Fibroblast of gingiva (primary cell): ENCODE measurements around the gene TRIO.

ENCODE experiments used
- DNase-seq: peaks from one replicate; pipeline ENCODE4 v3.0.0-alpha.2; 2011; ENCODE audit warnings: low read depth

Gene TRIO

DNA sequence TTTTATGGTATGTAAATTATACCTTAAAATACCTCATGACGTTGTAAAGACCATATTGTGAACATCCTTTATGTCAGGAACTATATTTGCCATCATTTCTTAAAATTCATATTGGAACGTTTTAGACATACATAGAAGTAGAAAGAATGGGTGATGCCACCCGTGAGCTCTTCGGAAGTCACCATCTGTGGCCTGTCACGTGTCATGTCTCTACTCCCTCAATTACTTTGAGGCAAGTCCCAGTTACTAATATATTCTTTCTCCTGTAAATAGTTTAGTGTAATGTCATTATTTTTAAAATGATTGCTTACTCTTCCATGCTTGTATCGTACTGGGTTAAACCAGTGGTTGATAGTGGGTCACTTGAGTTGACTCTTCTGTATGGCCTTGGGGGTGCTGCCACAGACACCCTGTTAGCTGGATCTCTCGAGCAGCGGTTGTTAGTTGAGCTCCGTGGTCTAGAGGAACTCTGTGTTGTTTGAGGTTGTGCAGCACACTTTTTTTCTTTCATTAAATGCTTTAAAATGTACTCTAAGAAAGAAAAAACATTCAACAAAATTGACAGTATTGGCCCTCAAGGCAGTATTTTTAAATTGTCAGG lies 66.2 kb downstream of the TRIO start:
- DNase-seq: no peak

DNA sequence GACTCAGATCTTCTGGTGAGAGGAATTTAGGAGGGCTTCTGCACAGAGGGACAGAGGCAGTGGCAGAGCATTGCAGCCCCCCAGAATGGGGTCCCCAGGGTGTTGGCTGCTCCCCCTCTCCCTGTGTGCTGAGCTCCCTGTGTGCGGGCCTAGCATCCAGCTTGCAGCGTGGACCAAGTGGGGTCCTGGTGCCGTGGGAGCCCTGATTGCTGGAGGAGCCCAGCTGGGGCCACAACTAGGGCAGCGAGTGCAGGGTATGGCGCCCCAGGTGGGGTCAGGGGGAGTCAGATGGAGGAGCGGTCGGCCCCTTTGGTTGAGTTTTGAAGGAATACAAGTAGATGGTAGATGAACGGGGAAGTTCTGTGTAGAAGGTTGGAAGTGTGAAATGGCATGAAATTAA lies 66.7 kb downstream of the TRIO start:
- DNase-seq: no peak

DNA sequence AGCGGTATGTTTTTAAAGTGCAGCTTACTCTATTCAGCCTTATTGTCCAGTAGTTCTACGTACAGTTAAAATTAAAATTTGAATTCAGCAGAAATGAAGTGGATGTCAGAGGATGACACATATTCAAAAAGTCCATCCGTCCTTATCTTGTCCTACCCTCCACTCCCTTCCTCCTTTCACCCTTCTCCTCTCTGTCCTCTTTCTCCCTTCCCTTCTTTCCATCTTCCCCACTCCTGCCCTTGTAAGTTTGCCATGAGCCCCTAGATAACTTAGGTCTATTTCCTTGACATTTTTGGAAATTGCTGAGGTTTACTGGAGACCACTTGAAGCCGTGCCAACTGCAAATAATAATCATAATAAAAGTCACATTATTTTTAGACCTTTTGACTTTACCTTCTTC lies 67.6 kb downstream of the TRIO start:
- no peak for DNase-seq

DNA sequence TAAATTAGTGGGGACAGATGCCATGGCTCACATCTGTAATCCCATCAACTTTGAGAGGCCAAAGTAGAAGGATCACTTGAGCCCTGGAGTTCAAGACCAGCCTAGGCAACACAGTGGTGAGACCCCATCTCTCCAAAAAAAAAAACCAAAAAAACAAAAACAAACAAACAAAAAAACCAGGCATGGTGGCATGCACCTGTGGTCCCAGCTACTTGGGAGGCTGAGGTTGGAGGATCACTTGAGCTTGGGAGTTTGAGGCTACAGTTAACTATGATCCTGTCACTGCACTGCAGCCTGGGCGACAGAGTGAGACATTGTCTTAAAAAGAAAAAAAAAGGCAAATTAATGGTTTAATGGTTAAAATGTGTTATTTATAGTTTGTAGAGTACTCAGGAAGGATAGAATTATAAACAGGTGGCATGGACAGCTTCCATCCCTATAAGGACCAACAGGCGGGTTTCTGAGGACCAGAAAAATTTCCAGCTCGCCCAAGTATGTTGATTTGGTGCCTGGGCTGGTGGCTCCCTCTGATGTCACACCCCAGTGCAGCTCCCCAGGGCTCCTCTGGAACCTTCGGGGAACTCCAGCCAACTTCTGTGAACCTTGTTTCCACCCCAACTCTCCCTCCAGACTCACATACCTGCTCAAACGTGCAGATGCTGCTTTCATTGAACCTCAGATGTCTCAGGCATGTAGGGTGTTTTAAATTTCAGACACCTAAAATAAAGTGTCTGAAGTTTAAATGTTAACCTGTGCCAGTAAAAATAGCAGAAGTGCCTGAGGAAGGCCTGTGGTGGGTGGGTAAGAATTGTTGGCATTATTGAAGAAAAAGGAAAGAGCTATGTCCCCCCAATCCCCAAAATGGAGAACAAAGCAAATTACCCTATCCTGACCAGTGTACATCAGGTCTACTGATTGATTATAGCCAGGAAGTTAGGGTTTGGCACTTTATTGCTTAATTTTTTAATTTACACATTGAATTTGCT lies 69.0 kb downstream of the TRIO start:
- no peak for DNase-seq

DNA sequence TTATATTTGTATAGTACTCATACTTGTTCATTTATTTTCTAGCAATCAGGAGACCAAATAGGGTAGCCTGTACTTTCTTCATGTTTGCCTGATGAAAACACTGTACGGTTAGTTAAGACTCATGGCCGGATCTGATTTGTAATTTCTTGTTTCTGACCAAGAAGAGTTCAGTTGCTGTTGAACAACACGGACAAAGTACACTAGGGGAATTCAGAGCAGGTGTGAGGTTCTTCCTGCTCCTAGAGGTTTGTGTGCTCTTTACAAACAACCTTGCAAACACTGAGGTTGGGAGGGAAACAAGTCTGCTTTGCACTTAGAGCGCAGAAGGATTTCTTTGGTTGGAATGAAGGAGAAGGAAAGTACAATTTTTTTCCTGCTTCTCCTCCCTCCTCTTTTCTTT lies 69.7 kb downstream of the TRIO start:
- no peak for DNase-seq

DNA sequence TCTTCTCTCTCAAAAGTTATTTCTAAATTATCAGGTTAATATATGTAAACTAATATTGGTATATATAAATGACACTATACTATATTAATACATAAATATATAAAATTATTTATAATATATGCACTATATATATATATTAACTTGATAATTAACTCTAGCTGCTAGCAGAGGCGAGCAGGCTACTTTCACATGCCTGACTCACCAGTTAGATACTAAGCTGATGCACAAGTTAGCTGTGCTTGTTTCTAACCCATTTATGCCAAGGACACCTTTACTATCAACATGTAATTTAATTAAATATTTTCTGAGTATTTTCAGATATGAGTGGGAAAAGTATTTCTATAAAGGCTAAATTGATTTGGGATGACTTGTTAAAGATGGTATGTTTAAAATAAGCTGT lies 70.1 kb downstream of the TRIO start:
- DNase-seq: no peak

DNA sequence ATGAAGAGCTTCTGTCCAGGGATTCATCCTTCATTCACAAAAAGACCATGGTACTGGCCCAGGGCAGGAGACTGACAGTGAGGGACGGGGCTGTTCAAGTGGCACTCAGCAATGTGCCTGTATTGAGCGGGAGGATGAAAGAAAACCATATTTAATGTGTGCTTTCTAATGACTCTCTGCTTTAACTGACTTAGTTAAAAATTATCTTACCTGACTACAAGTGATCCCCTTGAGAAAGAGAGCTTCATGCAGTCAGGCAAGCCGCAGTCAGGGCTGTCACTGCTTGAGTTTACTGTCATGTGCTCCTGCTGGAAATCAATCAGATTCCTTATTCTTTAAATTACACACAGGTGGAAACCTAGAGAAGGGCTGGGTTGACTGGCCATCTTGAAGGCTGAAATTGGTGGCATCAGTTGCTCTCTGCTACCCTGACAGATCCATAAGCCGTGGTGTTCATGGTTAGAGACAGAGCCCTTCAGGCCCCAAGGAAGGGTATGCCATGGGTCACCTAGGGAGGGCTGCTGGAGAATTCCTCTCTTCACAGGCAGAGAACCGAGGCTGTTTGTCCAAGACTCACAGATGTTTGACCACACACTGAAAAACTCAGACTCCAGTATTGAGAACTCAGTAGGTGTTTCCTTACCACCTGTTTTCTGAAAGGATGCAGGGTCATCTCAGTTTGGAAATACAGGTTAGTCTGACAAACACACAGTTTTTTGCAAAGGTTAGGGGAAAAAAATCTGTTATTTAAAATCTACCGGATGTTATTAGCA lies 70.9 kb downstream of the TRIO start:
- no peak for DNase-seq

DNA sequence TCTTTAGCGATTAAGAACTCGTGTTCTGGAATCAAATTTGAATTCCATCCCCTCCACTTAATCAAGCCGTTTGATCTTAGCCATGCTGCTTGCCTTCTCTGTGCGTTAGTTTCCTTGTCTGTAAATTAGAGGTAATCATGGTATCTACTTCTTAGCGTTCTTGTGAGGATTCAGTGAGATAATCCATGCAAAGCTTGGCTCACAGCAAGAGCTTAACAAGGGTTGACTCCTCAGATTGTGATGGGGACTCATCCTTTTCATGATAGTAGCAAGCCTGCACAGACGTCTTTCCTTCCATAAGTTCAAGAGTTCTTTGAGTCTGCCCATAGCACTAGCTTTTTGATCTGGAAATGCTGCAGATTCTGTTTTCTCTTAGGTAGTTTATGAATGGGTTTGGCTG lies 72.8 kb downstream of the TRIO start:
- no peak for DNase-seq

DNA sequence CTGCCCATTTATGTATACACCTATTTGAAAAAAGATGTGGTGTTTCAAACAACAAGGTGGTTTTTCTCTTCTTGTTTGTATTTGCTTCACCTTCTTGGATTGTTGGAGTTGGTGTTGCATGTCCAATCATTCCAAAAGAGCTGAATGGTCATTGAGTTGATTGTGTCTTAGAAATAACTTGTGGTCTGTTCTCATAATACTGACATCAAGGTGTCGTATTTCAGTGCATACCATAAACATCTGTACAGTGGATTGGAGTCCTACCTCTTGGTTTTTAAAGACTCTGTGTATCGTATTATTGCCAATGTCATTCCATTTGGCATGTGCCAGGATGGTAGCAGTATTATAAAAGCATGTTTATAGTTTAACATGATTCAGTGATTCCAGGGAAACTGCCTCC lies 73.2 kb downstream of the TRIO start:
- DNase-seq: no peak

DNA sequence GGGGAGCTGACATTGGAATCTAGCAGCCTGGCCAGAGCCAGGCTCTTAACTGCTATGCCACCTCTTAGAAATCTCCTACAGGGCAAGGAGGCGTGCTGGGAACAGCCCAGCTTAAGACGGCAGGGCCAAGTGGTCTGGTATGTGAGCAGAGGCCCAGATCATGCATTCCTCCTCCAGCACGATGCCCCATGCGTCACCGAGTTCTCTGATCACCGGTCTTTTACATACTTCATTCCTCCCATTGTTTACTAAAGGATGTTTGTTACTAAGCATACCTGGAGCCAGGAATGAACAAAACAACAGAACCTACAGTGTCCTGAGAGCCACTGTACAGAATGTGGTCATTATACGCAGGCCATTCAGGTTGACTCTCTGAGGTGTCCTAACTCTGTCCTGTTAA lies 73.8 kb downstream of the TRIO start:
- no peak for DNase-seq

DNA sequence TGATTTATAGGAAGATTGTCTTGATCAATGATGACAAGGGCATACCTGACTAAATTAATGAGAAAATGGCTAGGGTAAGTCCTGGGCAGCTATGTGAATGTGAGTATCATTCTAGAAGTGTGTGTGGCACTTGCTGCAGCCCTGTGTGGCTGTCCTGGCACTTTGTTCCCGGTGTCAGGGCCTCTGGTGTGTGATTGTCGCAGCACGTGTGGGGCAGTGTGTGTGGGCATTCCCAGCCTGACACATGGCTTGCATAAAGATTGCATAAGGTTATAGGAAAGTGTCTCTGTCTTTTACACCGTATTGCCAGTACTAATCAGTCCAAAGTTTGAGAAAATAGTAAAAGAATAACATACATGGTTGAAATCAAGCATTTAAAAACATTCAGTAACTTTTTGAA lies 74.4 kb downstream of the TRIO start:
- DNase-seq: no peak

DNA sequence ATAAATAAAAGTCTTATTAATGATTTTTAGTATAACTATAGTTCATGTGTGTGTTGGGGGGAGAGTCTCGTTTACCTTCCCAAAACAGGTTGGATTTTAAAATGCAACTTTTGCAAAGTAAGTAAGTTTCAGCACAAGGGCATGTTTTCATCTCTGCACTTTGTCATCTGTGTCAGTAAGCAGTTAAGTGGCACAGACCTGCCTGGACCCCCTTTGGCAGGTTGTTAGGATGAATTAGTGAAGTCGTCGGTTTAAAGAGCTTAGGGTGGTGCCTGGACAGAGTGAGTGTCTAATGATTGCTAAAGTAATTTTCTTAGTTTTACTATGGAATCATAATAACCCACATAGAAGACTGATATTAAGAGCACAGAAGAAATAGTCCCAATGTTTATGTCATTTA lies 74.9 kb downstream of the TRIO start:
- no peak for DNase-seq

DNA sequence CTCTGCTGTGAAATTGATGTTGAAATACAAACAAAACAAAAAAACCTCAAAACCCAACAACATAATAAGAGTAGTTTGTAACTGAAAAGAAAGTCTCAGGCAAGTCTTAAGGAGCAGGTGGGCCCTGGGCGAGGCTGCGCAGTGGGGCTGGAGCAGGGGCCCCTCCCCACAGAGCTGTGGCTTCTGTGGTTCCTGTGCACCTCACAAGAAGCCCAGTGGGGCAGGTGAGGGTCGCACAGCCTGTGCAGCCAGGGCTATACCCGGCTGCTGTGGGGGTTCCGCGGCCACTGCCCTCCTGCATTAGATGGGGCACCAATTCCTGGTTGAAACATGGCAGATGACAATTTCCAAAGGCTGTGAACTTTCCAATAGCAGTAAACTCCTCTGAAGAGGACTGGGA lies 75.3 kb downstream of the TRIO start:
- DNase-seq: no peak

DNA sequence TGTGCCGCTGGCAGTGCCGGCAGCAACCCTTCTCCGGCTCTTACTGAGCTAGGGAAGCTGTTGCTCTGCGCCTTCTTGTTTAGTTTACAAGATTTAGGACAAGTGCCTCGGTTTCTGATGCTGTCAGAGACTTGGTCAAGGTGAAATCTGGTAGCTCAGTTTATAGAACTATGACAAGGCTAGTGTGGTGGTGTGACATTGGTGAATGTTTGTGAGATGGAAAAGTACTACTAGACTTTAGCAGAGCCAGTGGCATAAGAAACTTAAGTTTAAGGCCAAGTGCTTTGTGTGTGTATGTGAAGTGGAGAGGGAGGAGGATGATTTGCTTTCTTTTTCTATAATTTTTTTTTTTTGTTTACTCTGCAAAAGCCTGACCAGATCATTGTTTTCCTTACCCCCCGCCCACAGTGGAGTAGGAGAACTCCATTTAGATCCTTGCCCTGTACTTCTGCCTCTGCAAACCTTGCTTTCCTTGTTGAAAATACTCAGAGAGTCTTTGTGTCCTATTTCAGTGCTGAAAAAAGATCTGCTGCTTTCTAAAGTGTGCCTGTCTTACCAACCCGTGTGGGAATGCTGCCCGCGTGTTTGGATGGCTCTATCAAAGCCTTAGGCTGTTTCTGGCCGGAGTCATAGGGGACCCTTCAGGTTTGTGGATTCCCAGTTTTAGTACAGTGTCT lies 75.9 kb downstream of the TRIO start:
- DNase-seq: peak; percentile 19

DNA sequence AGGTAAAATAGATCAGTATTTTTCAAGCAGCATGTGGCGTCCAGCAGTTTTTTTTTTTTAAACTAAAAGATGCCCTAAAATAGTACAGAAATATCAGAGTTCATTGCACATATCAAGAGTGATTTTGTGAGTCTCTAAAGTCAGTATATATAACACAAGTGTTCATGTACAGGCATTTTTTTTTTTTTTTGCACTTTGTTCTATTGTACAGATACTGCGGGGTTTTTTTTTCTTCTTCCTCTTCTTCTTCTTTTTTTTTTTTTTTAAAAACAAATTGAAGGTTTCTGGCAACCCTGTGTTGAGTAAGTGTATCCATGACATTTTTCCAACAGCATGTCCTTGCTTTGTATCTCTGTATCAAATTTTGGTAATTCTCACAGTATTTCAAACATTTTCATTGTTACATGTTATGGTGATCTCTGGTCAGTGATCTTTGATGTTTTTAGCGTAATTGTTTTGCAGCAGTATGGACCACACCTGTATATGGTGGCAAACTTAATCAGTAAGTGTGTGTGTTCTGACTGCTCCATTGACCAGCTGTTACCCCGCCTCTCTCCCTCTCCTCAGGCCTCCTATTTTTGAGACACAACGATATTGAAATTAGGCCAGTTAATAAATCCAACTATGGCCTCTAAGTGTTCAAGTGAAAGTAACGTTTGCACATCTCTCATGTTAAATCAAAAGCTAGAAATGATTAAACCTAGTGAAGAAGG lies 76.8 kb downstream of the TRIO start:
- DNase-seq: no peak

DNA sequence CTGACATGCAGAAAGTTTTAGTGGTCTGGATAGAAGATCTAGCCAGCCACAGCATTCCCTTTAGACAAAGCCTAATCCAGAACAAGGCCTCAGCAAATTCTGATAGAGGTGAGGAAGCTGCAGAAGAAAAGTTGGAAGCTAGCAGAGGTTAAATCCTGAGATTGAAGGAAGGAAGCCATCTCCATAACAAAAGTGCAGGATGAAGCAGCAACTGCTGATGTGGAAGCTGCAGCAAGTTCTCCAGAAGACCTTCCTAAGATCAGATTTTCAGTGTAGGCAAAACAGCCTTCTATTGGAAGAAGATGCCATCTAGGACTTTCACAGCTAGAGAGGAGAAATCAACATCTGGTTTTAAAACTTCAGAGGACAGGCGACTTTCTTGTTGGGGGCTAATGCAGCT lies 77.5 kb downstream of the TRIO start:
- DNase-seq: no peak

DNA sequence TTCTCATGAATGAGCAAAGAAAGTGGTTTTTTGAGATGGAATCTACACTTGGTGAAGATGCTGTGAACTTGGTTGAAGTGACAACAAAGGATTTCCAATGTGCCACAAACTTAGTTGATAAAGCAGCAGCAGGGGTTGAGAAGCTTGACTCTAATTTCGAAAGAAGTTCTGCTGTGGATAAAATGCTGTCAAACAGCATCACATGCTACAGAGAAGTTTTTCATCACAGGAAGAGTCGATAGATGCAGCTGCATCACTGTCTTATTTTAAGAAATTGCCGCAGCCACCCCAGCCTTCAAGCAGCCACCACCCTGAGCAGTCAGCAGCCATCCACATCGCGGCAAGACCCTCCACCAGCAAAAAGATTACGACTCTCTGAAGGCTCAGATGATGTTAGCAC lies 78.6 kb downstream of the TRIO start:
- no peak for DNase-seq

DNA sequence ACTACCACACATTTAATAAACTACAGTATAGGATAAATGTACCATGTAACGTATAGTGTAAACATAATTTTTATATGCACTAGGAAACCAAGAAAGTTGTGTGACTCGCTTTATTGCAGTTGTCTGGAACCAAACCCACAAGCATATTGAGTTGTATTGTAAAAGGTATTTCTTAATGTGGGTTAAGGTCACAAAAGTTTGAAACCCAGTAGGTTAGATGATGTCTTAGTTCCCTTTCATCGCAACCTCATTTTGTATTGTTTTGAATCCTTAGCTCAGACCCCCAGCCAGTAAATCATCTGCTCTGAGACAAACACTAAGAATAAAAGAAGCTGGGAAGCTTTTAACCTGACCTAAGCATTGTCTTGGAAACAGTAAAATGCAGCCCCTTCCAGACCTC lies 79.1 kb downstream of the TRIO start:
- DNase-seq: no peak

DNA sequence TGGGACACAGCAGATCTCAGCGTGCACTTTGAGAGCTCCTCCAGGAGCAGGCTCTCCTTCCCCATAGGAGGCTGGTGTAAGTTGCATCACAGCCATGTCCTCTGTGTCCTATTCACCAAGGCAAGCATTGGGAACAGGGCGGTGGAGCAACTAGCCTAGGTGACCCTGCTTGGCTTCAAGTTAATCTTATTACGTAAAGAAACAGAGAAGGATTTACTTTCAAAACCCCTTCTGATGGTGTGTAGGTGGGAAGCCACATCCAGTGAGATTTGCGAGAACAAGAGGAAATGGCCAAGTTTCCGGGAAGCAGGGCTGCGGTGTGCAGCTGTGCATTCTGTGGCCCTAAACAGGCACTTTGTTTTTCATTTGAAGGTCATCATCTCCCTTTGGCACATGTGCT lies 80.2 kb downstream of the TRIO start:
- DNase-seq: no peak

DNA sequence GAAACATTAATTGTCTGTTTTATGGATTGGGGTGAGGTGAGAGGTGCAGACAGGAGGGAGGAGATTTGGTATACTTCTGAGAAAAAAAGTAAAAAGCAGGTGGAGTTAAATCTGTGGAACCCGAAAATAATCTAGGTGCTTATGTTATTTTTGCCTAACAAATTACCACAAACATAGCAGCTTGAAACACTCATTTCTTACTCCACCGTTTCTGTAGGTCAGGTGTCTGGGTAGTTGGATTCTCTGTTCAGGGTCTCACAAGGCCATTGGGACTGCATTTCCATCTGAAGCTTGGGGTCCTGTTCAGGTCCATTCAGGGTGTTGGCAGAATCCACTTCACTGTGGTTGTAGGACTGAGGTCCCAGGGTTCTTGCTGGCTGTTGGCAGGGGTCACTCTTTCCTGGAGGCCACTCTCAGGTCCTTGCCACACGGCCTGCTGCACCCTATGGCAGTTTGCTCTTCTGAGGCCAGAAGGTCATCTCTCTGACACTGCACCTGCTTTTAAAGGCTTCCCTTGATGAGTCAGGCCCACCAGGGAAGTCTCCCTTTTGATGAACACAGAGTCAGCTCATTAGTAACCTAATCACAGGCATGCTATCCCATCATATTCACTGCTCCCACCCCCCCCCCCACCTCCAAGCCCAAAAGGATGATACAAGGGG lies 82.2 kb downstream of the TRIO start:
- no peak for DNase-seq

DNA sequence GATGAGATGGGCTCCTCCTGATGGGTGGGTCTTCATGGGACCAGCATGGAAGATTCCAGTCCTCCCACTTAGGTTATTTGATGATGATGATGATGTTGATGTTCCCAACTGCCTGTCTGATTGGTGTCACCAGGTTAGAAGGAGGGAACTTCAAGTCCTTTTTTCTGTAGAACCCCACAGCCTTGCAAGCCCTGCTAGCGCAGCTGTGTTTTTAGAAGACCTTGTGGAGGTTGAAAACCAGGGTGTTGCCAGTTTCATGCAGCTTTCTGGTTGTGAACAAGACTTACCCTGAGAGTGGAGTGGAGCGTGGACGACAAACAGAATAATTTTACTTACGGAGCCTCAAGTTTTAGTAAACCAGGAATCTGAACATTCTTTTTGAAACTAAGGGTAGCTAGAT lies 83.0 kb downstream of the TRIO start:
- no peak for DNase-seq
